K562 (cell line): Measurements from ENCODE around the gene NSMF. TPM values are rescaled to one million over a fixed set of nuclear protein-coding genes. Genes with fewer than 3 reads are reported as not detected.

ENCODE experiments used
- ATAC-seq: fragments of 200-7000 bp; cut with Tn5 transposase; 3 replicates; pipeline ENCODE4 v1.9.1; 2020; ENCODE audit warnings: moderate library complexity
- BruUV-seq: library from RNA; stranded (reverse); fragments of 400-500 nt; replicated peaks from 2 replicates; lab custom pipeline; 2021; lab: Mats Ljungman, UMichigan
- CTCF ChIA-PET: fragments of 300-600 bp; formaldehyde crosslinking; extraction: SDS; loops from one replicate; lab custom pipeline; 2021; ENCODE audit warnings: low intra/inter-chr PET ratio; lab: Yijun Ruan, JAX
- POLR2A ChIA-PET: fragments of 300-600, 350-650 bp; sonication (Branson Sonifier 250); formaldehyde crosslinking; extraction: SDS; loops from one replicate; lab custom pipeline; 2021; ENCODE audit warnings: antibody characterized with exemption, inconsistent platforms; lab: Yijun Ruan, JAX
- DNase-seq, 4 experiments: peaks; one replicate each; pipeline versions ENCODE4 v3.0.0 to v3.0.0-alpha.2; 2011 to 2018; ENCODE audit warnings: low spot score in 3 of 4, mixed read lengths in 3 of 4; ENCODE audit errors: extremely low read depth in 1 of 4
- FAIRE-seq: peaks from 2 replicates; lab custom pipeline; 2011; peaks lifted over from hg19 to GRCh38; lab: Jason Lieb, UNC
- H2AFZ ChIP-seq: 2 replicates; pipeline ENCODE4 v1.6.0; 2011; ENCODE audit warnings: low read depth, low read length, control low read depth, inconsistent platforms
- H3K27ac ChIP-seq: fragments of 200-600 bp; 3 replicates; pipeline ENCODE4 v1.8.0; 2011; ENCODE audit warnings: low read depth, mild to moderate bottlenecking, control low read depth, inconsistent platforms, low read length, moderate library complexity, mixed read lengths; ENCODE audit errors: extremely low read depth
- H3K27me3 ChIP-seq, 2 experiments: fragments of 300-600 bp in 1 of 2; 2 replicates in 1 of 2; 3 replicates in 1 of 2; pipeline versions ENCODE4 v1.6.0 to v1.8.0; 2011; ENCODE audit warnings: inconsistent platforms in 2 of 2, low read length in 2 of 2, mild to moderate bottlenecking in 1 of 2, mixed read lengths in 1 of 2, moderate library complexity in 1 of 2; ENCODE audit not compliant: control insufficient read depth in 2 of 2, insufficient read depth in 2 of 2
- H3K36me3 ChIP-seq: fragments of 300-600 bp; 3 replicates; pipeline ENCODE4 v1.8.0; 2011; ENCODE audit warnings: mild to moderate bottlenecking, low read length, inconsistent platforms; ENCODE audit not compliant: control insufficient read depth, insufficient read depth
- H3K4me1 ChIP-seq, 2 experiments: fragments of 200-600 bp in 1 of 2; replicated peaks in 1 of 2; 2 replicates in 1 of 2; 3 replicates in 1 of 2; pipeline versions ENCODE4 v1.5.1 to v1.8.0; 2011; ENCODE audit warnings: inconsistent platforms in 2 of 2, low read length in 2 of 2, mild to moderate bottlenecking in 1 of 2, mixed read lengths in 1 of 2, moderate library complexity in 1 of 2; ENCODE audit not compliant: control insufficient read depth in 2 of 2, insufficient read depth in 2 of 2
- H3K4me2 ChIP-seq: 2 replicates; pipeline ENCODE4 v1.6.1; 2011; ENCODE audit warnings: low read length, control low read depth, inconsistent platforms, mixed read lengths; ENCODE audit not compliant: insufficient read depth
- H3K4me3 ChIP-seq: fragments of 200-600 bp; sonication (generic), shearing (Covaris generic); 2 replicates; pipeline ENCODE4 v1.5.1; 2016; ENCODE audit warnings: control low read depth, inconsistent platforms
- H3K79me2 ChIP-seq: fragments of 200-600 bp; 3 replicates; pipeline ENCODE4 v1.8.0; 2011; ENCODE audit warnings: low read length, inconsistent platforms; ENCODE audit not compliant: control insufficient read depth, insufficient read depth
- H3K9ac ChIP-seq, 2 experiments: 2 replicates each; pipeline versions ENCODE4 v1.6.0 to v1.6.1; 2011; ENCODE audit warnings: low read depth in 2 of 2, low read length in 2 of 2, control low read depth in 1 of 2, inconsistent platforms in 1 of 2, mild to moderate bottlenecking in 1 of 2, mixed read lengths in 1 of 2; ENCODE audit not compliant: insufficient read depth in 1 of 2
- H3K9me1 ChIP-seq: one replicate; pipeline ENCODE4 v1.6.0; 2011; ENCODE audit warnings: inconsistent platforms, mild to moderate bottlenecking, low read length, moderate library complexity; ENCODE audit not compliant: control insufficient read depth, insufficient read depth
- H3K9me3 ChIP-seq: replicated peaks from 2 replicates; pipeline ENCODE4 v1.5.1; 2011; ENCODE audit warnings: low read depth, low read length, inconsistent platforms; ENCODE audit not compliant: control insufficient read depth, insufficient read depth
- H4K20me1 ChIP-seq: replicated peaks from 2 replicates; pipeline ENCODE4 v1.6.1; 2011; ENCODE audit warnings: low read length, inconsistent platforms, mixed read lengths; ENCODE audit not compliant: control insufficient read depth, insufficient read depth
- CBFA2T3 ChIP-seq: fragments of 450-650 bp; IDR thresholded peaks from 2 replicates; pipeline ENCODE4 v1.6.1; 2017
- FOXP4 ChIP-seq: sonication (generic); formaldehyde crosslinking; IDR thresholded peaks from 2 replicates; pipeline ENCODE4 v1.8.0; 2022; ENCODE audit warnings: mild to moderate bottlenecking, missing genetic modification reagents, borderline replicate concordance
- GABPB2 ChIP-seq: fragments of 250-450 bp; sonication (Bioruptor Pico); conservative IDR thresholded peaks from 2 replicates; pipeline ENCODE4 v1.5.1; 2021; ENCODE audit warnings: mild to moderate bottlenecking
- GATAD2B ChIP-seq: fragments of 450-650 bp; IDR thresholded peaks from 2 replicates; pipeline ENCODE4 v1.6.1; 2017; ENCODE audit warnings: mild to moderate bottlenecking, borderline replicate concordance
- HNRNPUL1 ChIP-seq: fragments of 200-400 bp; formaldehyde crosslinking; IDR thresholded peaks from 2 replicates; pipeline ENCODE4 v1.6.1; 2017; ENCODE audit warnings: low read length
- MEIS2 ChIP-seq: fragments of 450-650 bp; IDR thresholded peaks from 2 replicates; pipeline ENCODE4 v1.6.1; 2014; ENCODE audit warnings: mild to moderate bottlenecking; ENCODE audit not compliant: partially characterized antibody
- RAD51 ChIP-seq: fragments of 450-650 bp; IDR thresholded peaks from 2 replicates; pipeline ENCODE4 v1.7.1; 2016; ENCODE audit warnings: low read depth, mild to moderate bottlenecking, borderline replicate concordance
- SP1 ChIP-seq: sonication (generic); formaldehyde crosslinking; IDR thresholded peaks from 2 replicates; pipeline ENCODE4 v1.8.1; 2022; ENCODE audit warnings: mild to moderate bottlenecking, missing genetic modification reagents
- STAT5A ChIP-seq: IDR thresholded peaks from 2 replicates; pipeline ENCODE4 v1.6.1; 2012; ENCODE audit warnings: low read length, inconsistent platforms, borderline replicate concordance
- TFAP4 ChIP-seq: sonication (generic); formaldehyde crosslinking; IDR thresholded peaks from 2 replicates; pipeline ENCODE4 v1.8.0; 2022; ENCODE audit warnings: missing genetic modification reagents, mild to moderate bottlenecking, moderate library complexity, borderline replicate concordance
- VEZF1 ChIP-seq: fragments of 200-800 bp; sonication (Bioruptor generic); IDR thresholded peaks from 2 replicates; pipeline ENCODE4 v1.6.1; 2017; ENCODE audit warnings: missing genetic modification characterization, missing compliant biosample characterization
- ZBTB12 ChIP-seq: fragments of 250-450 bp; sonication (Bioruptor Pico); IDR thresholded peaks from 2 replicates; pipeline ENCODE4 v1.4.0; 2020
- ZNF740 ChIP-seq, 3 experiments: fragments of 200-800 bp in 1 of 3; sonication (Bioruptor generic) in 1 of 3; sonication (generic) in 1 of 3; formaldehyde crosslinking in 1 of 3; IDR thresholded peaks; 2 replicates each; pipeline versions ENCODE4 v1.6.1 to v1.8.0; 2016 to 2022; ENCODE audit warnings: mild to moderate bottlenecking in 2 of 3, missing compliant biosample characterization in 2 of 3, missing genetic modification characterization in 2 of 3, missing genetic modification reagents in 1 of 3
- ZNF76 ChIP-seq: fragments of 250-450 bp; sonication (Bioruptor Pico); IDR thresholded peaks from 2 replicates; pipeline ENCODE4 v1.4.0; 2020; ENCODE audit warnings: mild to moderate bottlenecking, moderate library complexity, borderline replicate concordance
- WGBS: fragments of 100-300 bp; shearing (Covaris generic); methylation state at CpG from one replicate; pipeline ENCODE4 v1.1.6; 2016; ENCODE audit warnings: low coverage, mixed read lengths; ENCODE audit not compliant: insufficient coverage; ENCODE audit errors: missing lambda C conversion rate; 5-methylcytosine and 5-hydroxymethylcytosine counted together
- in situ Hi-C: fragments of 300-500 bp; cut with MboI; formaldehyde crosslinking; loops from 4 replicates; pipeline ENCODE4 v1.15.0; 2018; ENCODE audit warnings: inconsistent platforms, mixed read lengths
- intact Hi-C: fragments of 100-400 bp; cut with micrococcal nuclease; formaldehyde crosslinking; loops from 2 replicates; pipeline ENCODE4 v1.14.2; 2022
- polyA plus RNA-seq, 8 experiments: library from polyadenylated mRNA; depleted of rRNA in 4 of 8; stranded (reverse) in 5 of 8; unstranded in 3 of 8; fragments of >200 nt; fragmentation: Nextera tagmentation in 2 of 8; fragmentation: Illumina TruSeq in 1 of 8; extraction: Ambion mirVana in 2 of 8; extraction: Trizol in 1 of 8; gene quantifications; 2 replicates each; pipeline versions ENCODE4 v1.2.1 to v1.2.3, GENCODE V29; 2011 to 2014; ENCODE audit warnings: inconsistent platforms in 1 of 8, missing spikeins in 1 of 8
- total RNA-seq, 7 experiments: library from RNA; depleted of rRNA in 6 of 7; stranded (reverse); fragments of >200 nt in 6 of 7; fragmentation: Illumina TruSeq in 2 of 7; extraction: Trizol in 2 of 7; gene quantifications; 2 replicates each; pipeline versions ENCODE4 v1.2.1 to v1.2.3, GENCODE V29; 2011 to 2021; ENCODE audit warnings: low replicate concordance in 1 of 7

The NSMF gene
- total and polyA plus RNA-seq, 9 of the 15 experiments (the other 6 are each of a cell fraction or from before 2014, with no cell fraction given), result 0.20 to 82.7 (median 29.3) TPM

GRCh38 chr9:137490532-137491186, 31.5 kb upstream of the NSMF start:
- intact Hi-C loops, result no loop called here
- CTCF ChIA-PET, result no interaction called here
- TF ChIP-seq GATAD2B, result no peak
- no peak for TF ChIP-seq CBFA2T3
- TF ChIP-seq ZNF76 (CRISPR knock-in tag), result no peak
- no peak for TF ChIP-seq RAD51
- 0 out of 2 replicates have a peak, but pooled peaks have one; percentile 11 for TF ChIP-seq VEZF1 (CRISPR knock-in tag)
- no peak for TF ChIP-seq SP1 (CRISPR knock-in tag)
- TF ChIP-seq TFAP4 (CRISPR knock-in tag), result no peak
- TF ChIP-seq FOXP4 (CRISPR knock-in tag), result no peak
- TF ChIP-seq STAT5A, result no peak
- no peak for TF ChIP-seq GABPB2 (CRISPR knock-in tag)
- no peak for TF ChIP-seq ZNF740 (CRISPR knock-in tag; IDR thresholded peaks at IDR 0.05)
- TF ChIP-seq ZNF740 (tag; IDR thresholded peaks at IDR 0.05), result 0 out of 4 replicates have a peak, but pooled peaks of 1 of the 2 experiments have one; percentile 39
- TF ChIP-seq MEIS2, result peak; percentile 7
- TF ChIP-seq ZBTB12 (CRISPR knock-in tag), result no peak
- no peak for TF ChIP-seq HNRNPUL1

More at GRCh38 chr9:137490532-137491186, 31.5 kb upstream of the NSMF start:
- no peak for FAIRE-seq
- WGBS, result 61% methylated on average over 9 of the region's 9 CpGs
- H2AFZ ChIP-seq, result peak overlapping the region; percentile 74
- no peaks in the 10 kb centered on the region for H4K20me1 ChIP-seq
- H3K27me3 ChIP-seq, result no peaks in the 10 kb centered on the region; a peak in 1 of 5 replicates
- peaks cover 44 to 75% of the 10 kb centered on the region in 2 experiments for H3K4me1 ChIP-seq
- no peaks in the 10 kb centered on the region for H3K79me2 ChIP-seq
- DNase-seq, result no peak
- H3K27ac ChIP-seq, result no peak overlapping the region
- peak overlapping the region; percentile 3; the same call in 1 of the 2 replicates for H3K4me2 ChIP-seq
- ATAC-seq, result no peak
- no peaks in the 10 kb centered on the region for H3K36me3 ChIP-seq
- BruUV-seq, result no TSS peak
- H3K9me3 ChIP-seq, result no peaks in the 10 kb centered on the region
- in situ Hi-C loops, result no loop called here
- H3K9me1 ChIP-seq, result no peaks in the 10 kb centered on the region
- no peak overlapping the region; a peak in 1 of 4 replicates for H3K9ac ChIP-seq
- POLR2A ChIA-PET, result interaction anchor here (0.6 to 2.0 kb wide), 2 partner anchors 8 to 11 kb away, joined by 3 to 11 read pairs; no protein-coding TSS in a partner anchor
- no peak overlapping the region for H3K4me3 ChIP-seq
